T-cell (primary cell): Measurements from ENCODE around the gene PRKCZ. TPM values are rescaled to one million over a fixed set of nuclear protein-coding genes. Genes with fewer than 3 reads are reported as not detected.

Experiments
- ATAC-seq, 4 experiments: fragments of 200-7000 bp in 3 of 4; fragments of 150-1000 bp in 1 of 4; cut with Tn5 transposase; replicated peaks in 1 of 4; 1 replicate in 3 of 4; 2 replicates in 1 of 4; pipeline ENCODE4 v1.10.0; 2021; ENCODE audit warnings: moderate library complexity in 3 of 4, mild to moderate bottlenecking in 2 of 4, moderate number of reproducible peaks in 1 of 4
- CTCF ChIA-PET, 2 donors: fragments of 300-600 bp; sonication (Branson Sonifier 250); formaldehyde crosslinking; loops; one replicate each; lab custom pipeline; 2022; ENCODE audit warnings: antibody characterized with exemption in 2 of 2; lab: Charles Lee
- POLR2A ChIA-PET, 2 donors: fragments of 300-600 bp; sonication (Branson Sonifier 250); formaldehyde crosslinking; loops; one replicate each; lab custom pipeline; 2022; ENCODE audit warnings: antibody characterized with exemption in 2 of 2; lab: Charles Lee
- DNase-seq, 35 experiments: peaks; one replicate each; pipeline versions ENCODE4 v3.0.0 to v3.0.0-alpha.2; 2013 to 2023
- H3K27ac ChIP-seq: one replicate; pipeline ENCODE4 v1.5.1; 2013; ENCODE audit warnings: low read length
- H3K27me3 ChIP-seq, 2 experiments: replicated peaks in 1 of 2; 1 replicate in 1 of 2; 2 replicates in 1 of 2; pipeline versions ENCODE4 v1.6.1 to v1.7.0; 2013; ENCODE audit warnings: low read length in 1 of 2, mixed read lengths in 1 of 2; ENCODE audit not compliant: control insufficient read depth in 2 of 2, insufficient read depth in 2 of 2; ENCODE audit errors: extremely low read depth in 1 of 2
- H3K36me3 ChIP-seq, 2 donors: 1 replicate in 1 of 2; 2 replicates in 1 of 2; pipeline versions ENCODE4 v1.6.1 to v1.7.0; 2013; ENCODE audit warnings: low read length in 1 of 2; ENCODE audit not compliant: control insufficient read depth in 2 of 2, insufficient read depth in 1 of 2; ENCODE audit errors: extremely low read depth in 1 of 2
- H3K4me1 ChIP-seq, 2 experiments: 1 replicate in 1 of 2; 2 replicates in 1 of 2; pipeline versions ENCODE4 v1.6.1 to v1.7.0; 2013; ENCODE audit warnings: low read length in 2 of 2, mixed read lengths in 1 of 2; ENCODE audit not compliant: insufficient read depth in 2 of 2, control insufficient read depth in 1 of 2; ENCODE audit errors: extremely low read depth in 1 of 2
- H3K4me3 ChIP-seq, 2 donors: 1 replicate in 1 of 2; 2 replicates in 1 of 2; pipeline versions ENCODE4 v1.5.1 to v1.7.0; 2013; ENCODE audit warnings: mild to moderate bottlenecking in 2 of 2, low read length in 1 of 2, moderate library complexity in 1 of 2; ENCODE audit not compliant: control insufficient read depth in 1 of 2; ENCODE audit errors: extremely low read depth in 1 of 2
- H3K9me3 ChIP-seq: 2 replicates; pipeline ENCODE4 v1.7.0; 2013
- H3K27ac Mint-ChIP-seq, 2 donors: one replicate each; pipeline ENCODE4 v1.8.0; 2020 to 2021; ENCODE audit warnings: mild to moderate bottlenecking in 2 of 2, mixed read lengths in 2 of 2
- H3K27me3 Mint-ChIP-seq, 2 donors: one replicate each; pipeline ENCODE4 v1.8.0; 2021 to 2022; ENCODE audit warnings: mixed read lengths in 2 of 2
- H3K36me3 Mint-ChIP-seq: one replicate; pipeline ENCODE4 v1.8.0; 2021; ENCODE audit warnings: mixed read lengths
- H3K4me1 Mint-ChIP-seq, 3 donors: one replicate each; pipeline ENCODE4 v1.8.0; 2020 to 2022; ENCODE audit warnings: mixed read lengths in 3 of 3, mild to moderate bottlenecking in 1 of 3
- H3K4me3 Mint-ChIP-seq, 3 donors: one replicate each; pipeline ENCODE4 v1.8.0; 2020 to 2022; ENCODE audit warnings: mild to moderate bottlenecking in 3 of 3, mixed read lengths in 3 of 3, moderate library complexity in 3 of 3
- H3K9me3 Mint-ChIP-seq, 3 donors: one replicate each; pipeline ENCODE4 v1.8.0; 2020 to 2022; ENCODE audit warnings: mixed read lengths in 3 of 3
- WGBS: methylation state at CpG from one replicate; pipeline ENCODE4 v1.1.5; 2013; ENCODE audit warnings: missing lambda C conversion rate; ENCODE audit not compliant: insufficient coverage; 5-methylcytosine and 5-hydroxymethylcytosine counted together
- total RNA-seq, 35 experiments: library from RNA in 6 of 35; stranded (reverse) in 6 of 35; fragments of 120-200 nt in 1 of 35; gene quantifications; one replicate each; pipeline versions ENCODE4 v1.2.1 to v1.2.4 and lab custom pipeline; 2013 to 2026

Gene PRKCZ
- total RNA-seq, 5 donors from 2014 or later (not counting 1 experiment from before 2014, with no cell fraction given) = 27.5 to 36.9 (median 31.0) TPM

- H3K27ac Mint-ChIP-seq = no peak overlapping the region
- no peaks in the 10 kb centered on the region for H3K27me3 Mint-ChIP-seq
- no peaks in the 10 kb centered on the region for H3K27me3 ChIP-seq
- no peaks in the 10 kb centered on the region for H3K9me3 ChIP-seq
- no peak overlapping the region for H3K27ac ChIP-seq
- 91% methylated on average over 15 of the region's 20 CpGs for WGBS
- no peak overlapping the region for H3K4me3 ChIP-seq
- peaks cover 9 to 22% (median 13%) of the 10 kb centered on the region in 3 donors for H3K9me3 Mint-ChIP-seq
- POLR2A ChIA-PET = no interaction called here
- CTCF ChIA-PET = interaction anchor here in 1 of 2 donors (0.6 kb wide), 1 partner anchor 35 kb away, joined by 4 read pairs; no protein-coding TSS in a partner anchor
- ATAC-seq (no peak), DNase-seq (no peak)
- H3K4me1 ChIP-seq = no peaks in the 10 kb centered on the region
- peaks cover 0 to 2% (median 0%) of the 10 kb centered on the region in 3 donors for H3K4me1 Mint-ChIP-seq
- peaks cover 0 to 2% of the 10 kb centered on the region in 2 donors for H3K36me3 ChIP-seq
- H3K36me3 Mint-ChIP-seq = peaks cover 30% of the 10 kb centered on the region
- H3K4me3 Mint-ChIP-seq = no peak overlapping the region
Observed at GRCh38 chr1:2081326-2081885, 31.2 kb downstream of the PRKCZ start.

GRCh38 chr1:2082064-2082463 lies 31.9 kb downstream of the PRKCZ start:
- H3K36me3 ChIP-seq = no peaks in the 10 kb centered on the region
- Mint-ChIP-seq H3K36me3 (peaks cover 26% of the 10 kb centered on the region), H3K4me3 (no peak overlapping the region), H3K4me1 (peaks cover 0 to 2% (median 0%) of the 10 kb centered on the region in 3 donors), H3K27me3 (no peaks in the 10 kb centered on the region), H3K9me3 (peaks cover 9 to 20% (median 13%) of the 10 kb centered on the region in 3 donors), H3K27ac (no peak overlapping the region)
- ATAC-seq = no peak
- H3K9me3 ChIP-seq = no peaks in the 10 kb centered on the region
- 95% methylated on average over 21 of the region's 22 CpGs for WGBS
- no peak for DNase-seq
- no peaks in the 10 kb centered on the region for H3K27me3 ChIP-seq
- no peaks in the 10 kb centered on the region for H3K4me1 ChIP-seq
- POLR2A ChIA-PET = no interaction called here
- H3K4me3 ChIP-seq = no peak overlapping the region
- no peak overlapping the region for H3K27ac ChIP-seq
- CTCF ChIA-PET = no interaction called here

GRCh38 chr1:2083666-2084065 lies 33.5 kb downstream of the PRKCZ start:
- Mint-ChIP-seq H3K27ac (no peak overlapping the region), H3K4me1 (peaks cover 0 to 2% (median 0%) of the 10 kb centered on the region in 3 donors), H3K4me3 (no peak overlapping the region), H3K9me3 (peaks cover 0 to 4% (median 2%) of the 10 kb centered on the region in 3 donors), H3K36me3 (peaks cover 12% of the 10 kb centered on the region), H3K27me3 (no peaks in the 10 kb centered on the region)
- DNase-seq (no peak), ATAC-seq (no peak)
- H3K4me3 ChIP-seq = no peak overlapping the region
- H3K4me1 ChIP-seq = no peaks in the 10 kb centered on the region
- H3K36me3 ChIP-seq = no peaks in the 10 kb centered on the region
- H3K27ac ChIP-seq = no peak overlapping the region
- no peaks in the 10 kb centered on the region for H3K27me3 ChIP-seq
- 93% methylated on average over 10 of the region's 18 CpGs for WGBS
- no peaks in the 10 kb centered on the region for H3K9me3 ChIP-seq
- POLR2A ChIA-PET = no interaction called here
- CTCF ChIA-PET = no interaction called here

- H3K9me3 Mint-ChIP-seq = no peaks in the 10 kb centered on the region
- WGBS = 95% methylated on average over 13 of the region's 20 CpGs
Observed at GRCh38 chr1:2084306-2084705, 34.1 kb downstream of the PRKCZ start.

GRCh38 chr1:2085080-2085479 lies 34.9 kb downstream of the PRKCZ start:
- Mint-ChIP-seq H3K9me3 (no peaks in the 10 kb centered on the region), H3K4me3 (no peak overlapping the region), H3K27ac (no peak overlapping the region), H3K36me3 (peaks cover 12% of the 10 kb centered on the region), H3K4me1 (peaks cover 0 to 2% (median 0%) of the 10 kb centered on the region in 3 donors), H3K27me3 (no peaks in the 10 kb centered on the region)
- DNase-seq (no peak), ATAC-seq (no peak)
- CTCF ChIA-PET = interaction anchor here in 1 of 2 donors (0.6 kb wide), 1 partner anchor 463 kb away, joined by 3 read pairs; no protein-coding TSS in a partner anchor
- H3K27me3 ChIP-seq = no peaks in the 10 kb centered on the region
- H3K9me3 ChIP-seq = no peaks in the 10 kb centered on the region
- H3K36me3 ChIP-seq = no peaks in the 10 kb centered on the region
- H3K4me1 ChIP-seq = no peaks in the 10 kb centered on the region
- WGBS = 95% methylated on average over 17 of the region's 17 CpGs
- H3K27ac ChIP-seq = no peak overlapping the region
- no peak overlapping the region for H3K4me3 ChIP-seq
- POLR2A ChIA-PET = no interaction called here

More at GRCh38 chr1:2084306-2084705, 34.1 kb downstream of the PRKCZ start:
- Mint-ChIP-seq H3K4me3 (no peak overlapping the region), H3K27me3 (no peaks in the 10 kb centered on the region), H3K27ac (no peak overlapping the region), H3K36me3 (peaks cover 13% of the 10 kb centered on the region), H3K4me1 (peaks cover 0 to 2% (median 0%) of the 10 kb centered on the region in 3 donors)
- no peak for ATAC-seq
- CTCF ChIA-PET = no interaction called here
- POLR2A ChIA-PET = no interaction called here
- Histone ChIP-seq H3K27me3 (no peaks in the 10 kb centered on the region), H3K27ac (no peak overlapping the region), H3K4me3 (no peak overlapping the region), H3K36me3 (no peaks in the 10 kb centered on the region), H3K4me1 (no peaks in the 10 kb centered on the region), H3K9me3 (no peaks in the 10 kb centered on the region)
- DNase-seq = no peak

- DNase-seq (no peak), ATAC-seq (no peak)
- H3K4me3 ChIP-seq = no peak overlapping the region
- no peaks in the 10 kb centered on the region for H3K9me3 Mint-ChIP-seq
- no peaks in the 10 kb centered on the region for H3K36me3 ChIP-seq
- CTCF ChIA-PET = no interaction called here
- H3K27ac ChIP-seq = no peak overlapping the region
- peaks cover 7% of the 10 kb centered on the region for H3K36me3 Mint-ChIP-seq
- peaks cover 0 to 3% of the 10 kb centered on the region in 2 experiments for H3K4me1 ChIP-seq
- no peaks in the 10 kb centered on the region for H3K27me3 ChIP-seq
- POLR2A ChIA-PET = no interaction called here
- peaks cover 0 to 5% (median 2%) of the 10 kb centered on the region in 3 donors for H3K4me1 Mint-ChIP-seq
- H3K4me3 Mint-ChIP-seq = no peak overlapping the region
- 91% methylated on average over 24 of the region's 26 CpGs for WGBS
- no peaks in the 10 kb centered on the region for H3K9me3 ChIP-seq
- H3K27ac Mint-ChIP-seq = no peak overlapping the region
- no peaks in the 10 kb centered on the region for H3K27me3 Mint-ChIP-seq
Observed at GRCh38 chr1:2086446-2087078, 36.4 kb downstream of the PRKCZ start.
